ENCODE results near the gene FOXL2NB. TPM values are rescaled to one million over a fixed set of nuclear protein-coding genes. Genes with fewer than 3 reads are reported as not detected.

Gene FOXL2NB
- total RNA-seq (2022; extraction: Qiagen RNA extraction; ENCODE audit: low read depth), result 0.48 to 1.5 TPM (median 1.3 TPM) in 5 replicates

DNA sequence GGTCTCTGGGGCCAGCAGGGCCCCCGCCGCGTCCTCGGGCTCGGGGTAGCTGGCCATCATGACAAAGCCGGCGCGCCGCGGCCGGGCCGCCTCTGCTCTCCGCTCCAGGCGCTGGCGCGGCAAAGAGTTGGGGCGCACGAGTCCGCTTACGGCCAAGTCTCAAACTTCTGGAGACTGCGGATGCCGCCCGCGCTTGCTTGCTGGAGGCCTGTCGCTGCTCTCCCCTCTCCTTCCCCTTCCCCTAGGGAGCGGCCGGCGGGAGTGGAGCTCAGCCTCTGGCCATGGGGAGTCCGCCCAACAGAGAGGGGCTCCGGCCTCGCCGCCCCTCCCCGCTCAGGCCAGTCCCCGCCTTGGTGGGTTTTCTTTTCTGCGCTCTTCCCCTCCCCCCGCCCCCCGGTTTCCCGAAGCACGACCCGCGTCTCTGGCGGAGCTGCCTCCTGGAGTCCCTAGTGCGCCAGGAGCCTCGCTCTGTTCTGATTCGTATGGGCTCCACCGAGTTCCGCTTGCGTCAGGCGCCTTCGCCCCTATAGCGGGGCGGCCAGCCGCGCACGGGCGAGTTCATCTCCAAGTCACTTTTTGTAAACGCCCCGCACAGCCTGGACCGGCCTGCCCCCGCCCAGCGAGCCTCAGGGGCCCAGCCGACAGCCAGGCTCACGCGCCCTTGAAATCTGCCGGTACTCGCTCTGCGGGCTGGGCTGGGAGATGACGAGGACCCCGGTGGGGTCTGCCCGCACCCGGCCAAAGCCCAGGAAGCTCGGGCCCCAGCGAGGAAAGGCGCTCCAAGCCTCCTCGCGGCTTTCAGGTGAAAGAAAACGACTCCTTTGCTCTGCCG is at the start of gene FOXL2NB, which contains the start of gene FOXL2:
Gene FOXL2NB, plus strand, starts transcription at position 555 of the 832 bp plus-strand sequence. Its CDS starts 148 bp downstream, at position 703.
Gene FOXL2, minus strand, starts transcription at position 475 of the 832 bp plus-strand sequence. Its CDS starts 415 bp downstream, at position 60.

Other genes starting within 250 kb of the FOXL2NB start
- gene PIK3CB, start 112.3 kb upstream of the FOXL2NB start, total RNA-seq (2022; extraction: Qiagen RNA extraction; ENCODE audit: low read depth), result 9.2 to 22.3 TPM (median 17.7 TPM) in 5 replicates
- 3.0 to 5.7 TPM (median 5.2 TPM) in 5 replicates for gene FOXL2, start 80 bp upstream of the FOXL2NB start, total RNA-seq (2022; extraction: Qiagen RNA extraction; ENCODE audit: low read depth)
- gene PRR23A, start 59.1 kb downstream of the FOXL2NB start, total RNA-seq (2022; extraction: Qiagen RNA extraction; ENCODE audit: low read depth), result not detected in 5 replicates
- gene PRR23B, start 73.7 kb downstream of the FOXL2NB start, total RNA-seq (2022; extraction: Qiagen RNA extraction; ENCODE audit: low read depth), result not detected in 5 replicates
- gene PRR23C, start 97.7 kb downstream of the FOXL2NB start, total RNA-seq (2022; extraction: Qiagen RNA extraction; ENCODE audit: low read depth), result not detected in 5 replicates

All from A549 treated with RU486 at 1 μM for 4 hours (cell line).